SK-N-SH treated with all-trans-retinoic acid at 6 μM for 48 hours (cell line): Measurements from ENCODE around the gene HLCS.

Experiments used
- ATAC-seq: fragments of 200-7000 bp; cut with Tn5 transposase; 3 replicates; pipeline ENCODE4 v1.9.1; 2020; ENCODE audit warnings: mild to moderate bottlenecking, moderate library complexity
- ARNTL ChIP-seq: fragments of 450-650 bp; formaldehyde crosslinking; IDR thresholded peaks from 2 replicates; pipeline ENCODE4 v1.5.0; 2020; ENCODE audit warnings: low read depth, mild to moderate bottlenecking, moderate library complexity, borderline replicate concordance
- CSDC2 ChIP-seq: fragments of 250-450 bp; sonication (Bioruptor Pico); IDR thresholded peaks from 2 replicates; pipeline ENCODE4 v1.5.0; 2020; ENCODE audit warnings: mild to moderate bottlenecking, moderate library complexity
- ESRRG ChIP-seq: fragments of 250-450 bp; sonication (Bioruptor Pico); IDR thresholded peaks from 2 replicates; pipeline ENCODE4 v1.6.1; 2021; ENCODE audit warnings: mild to moderate bottlenecking
- ISL1 ChIP-seq: fragments of 250-450 bp; sonication (Bioruptor Pico); IDR thresholded peaks from 2 replicates; pipeline ENCODE4 v2.1.2; 2022; ENCODE audit warnings: mild to moderate bottlenecking, moderate library complexity
- OSR1 ChIP-seq: fragments of 250-450 bp; sonication (Bioruptor Pico); IDR thresholded peaks from 2 replicates; pipeline ENCODE4 v1.8.0; 2022; ENCODE audit warnings: moderate library complexity, mild to moderate bottlenecking, inconsistent platforms
- PPARA ChIP-seq: fragments of 250-450 bp; sonication (Bioruptor Pico); IDR thresholded peaks from 2 replicates; pipeline ENCODE4 v1.5.0; 2020; ENCODE audit warnings: mild to moderate bottlenecking, borderline replicate concordance
- RARB ChIP-seq: fragments of 250-450 bp; sonication (Bioruptor Pico); IDR thresholded peaks from 2 replicates; pipeline ENCODE4 v1.8.0; 2021; ENCODE audit warnings: mild to moderate bottlenecking, moderate library complexity
- SNAI2 ChIP-seq: fragments of 250-450 bp; sonication (Bioruptor Pico); IDR thresholded peaks from 2 replicates; pipeline ENCODE4 v1.5.0; 2020; ENCODE audit warnings: mild to moderate bottlenecking, moderate library complexity
- TCF4 ChIP-seq: fragments of 250-450 bp; sonication (Bioruptor Pico); IDR thresholded peaks from 2 replicates; pipeline ENCODE4 v1.8.0; 2021; ENCODE audit warnings: mild to moderate bottlenecking, moderate library complexity, borderline replicate concordance
- TOX ChIP-seq: fragments of 250-450 bp; sonication (Bioruptor Pico); IDR thresholded peaks from 2 replicates; pipeline ENCODE4 v1.8.0; 2021; ENCODE audit warnings: mild to moderate bottlenecking, moderate library complexity, borderline replicate concordance
- ZC3H10 ChIP-seq: fragments of 250-450 bp; sonication (Bioruptor Pico); IDR thresholded peaks from 2 replicates; pipeline ENCODE4 v1.5.1; 2021; ENCODE audit warnings: mild to moderate bottlenecking, moderate library complexity
- ZFP3 ChIP-seq: fragments of 250-450 bp; sonication (Bioruptor Pico); IDR thresholded peaks from 2 replicates; pipeline ENCODE4 v1.5.0; 2020; ENCODE audit warnings: mild to moderate bottlenecking, moderate library complexity
- ZFP30 ChIP-seq: fragments of 450-650 bp; formaldehyde crosslinking; IDR thresholded peaks from 2 replicates; pipeline ENCODE4 v1.5.0; 2022; ENCODE audit warnings: mild to moderate bottlenecking, moderate library complexity
- ZNF565 ChIP-seq: fragments of 450-650 bp; formaldehyde crosslinking; conservative IDR thresholded peaks from 2 replicates; pipeline ENCODE4 v1.5.0; 2020; ENCODE audit warnings: low read depth, mild to moderate bottlenecking, moderate library complexity
- ZNF8 ChIP-seq: fragments of 450-650 bp; formaldehyde crosslinking; IDR thresholded peaks from 2 replicates; pipeline ENCODE4 v1.5.0; 2020; ENCODE audit warnings: mild to moderate bottlenecking, moderate library complexity
- TF ChIP-seq, protein P1 (sequence below): fragments of 250-450 bp; sonication (Bioruptor Pico); IDR thresholded peaks from 2 replicates; pipeline ENCODE4 v1.5.0; 2020; ENCODE audit warnings: mild to moderate bottlenecking, moderate library complexity
- TF ChIP-seq, protein P2 (sequence below): fragments of 250-450 bp; sonication (Bioruptor Pico); IDR thresholded peaks from 2 replicates; pipeline ENCODE4 v1.5.1; 2020; ENCODE audit warnings: low read depth, mild to moderate bottlenecking, moderate library complexity
- TF ChIP-seq, protein P3 (sequence below): fragments of 250-450 bp; sonication (Bioruptor Pico); IDR thresholded peaks from 2 replicates; pipeline ENCODE4 v1.5.1; 2021; ENCODE audit warnings: mild to moderate bottlenecking, moderate library complexity
- TF ChIP-seq, protein P4 (sequence below): fragments of 250-450 bp; sonication (Bioruptor Pico); IDR thresholded peaks from 2 replicates; pipeline ENCODE4 v1.8.0; 2020; ENCODE audit warnings: mild to moderate bottlenecking, moderate library complexity, borderline replicate concordance

Gene HLCS

DNA sequence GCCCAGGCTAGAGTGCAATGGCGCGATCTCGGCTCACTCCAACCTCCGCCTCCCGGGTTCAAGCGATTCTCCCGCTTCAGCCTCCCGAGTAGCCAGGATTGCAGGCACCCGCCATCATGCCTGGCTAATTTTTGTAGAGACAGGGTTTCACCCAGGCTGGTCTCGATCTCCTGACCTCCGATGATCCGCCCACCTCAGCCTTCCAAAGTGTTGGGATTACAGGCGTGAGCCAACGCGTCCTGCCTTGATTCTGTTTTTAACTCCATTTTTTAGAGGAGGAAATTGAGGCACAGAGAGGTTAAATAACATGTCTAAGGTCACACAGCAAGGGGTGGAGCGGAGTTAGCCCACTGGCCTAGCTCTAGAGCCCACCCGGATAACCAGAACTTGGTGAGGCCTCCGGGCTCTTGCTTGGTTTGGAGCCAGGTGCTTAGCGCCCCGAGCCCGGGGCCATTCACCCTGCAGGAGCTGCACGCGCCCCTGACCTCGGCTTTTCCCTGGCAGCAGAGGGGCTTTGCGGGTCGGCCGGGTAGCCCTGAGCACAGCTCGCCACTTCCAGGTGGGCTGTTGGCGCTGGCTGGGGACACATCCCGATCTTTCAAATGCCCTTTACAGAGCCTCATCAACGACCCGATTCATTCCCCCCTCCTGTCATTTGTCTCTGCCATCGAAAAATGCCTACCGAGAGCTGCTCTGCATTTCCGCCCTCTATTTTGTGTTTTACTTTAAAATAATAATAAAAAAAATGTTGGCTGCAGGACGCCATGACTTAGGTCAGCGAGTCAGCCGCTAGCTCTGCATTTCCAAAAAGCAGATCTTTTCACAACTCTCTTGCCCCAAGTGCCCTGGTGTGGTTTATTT, 256.4 kb downstream of the HLCS start:
- TF ChIP-seq SNAI2 (CRISPR knock-in tag) (no peak), ZFP30 (no peak), TOX (CRISPR knock-in tag) (no peak)
- TF ChIP-seq, protein P1, sequence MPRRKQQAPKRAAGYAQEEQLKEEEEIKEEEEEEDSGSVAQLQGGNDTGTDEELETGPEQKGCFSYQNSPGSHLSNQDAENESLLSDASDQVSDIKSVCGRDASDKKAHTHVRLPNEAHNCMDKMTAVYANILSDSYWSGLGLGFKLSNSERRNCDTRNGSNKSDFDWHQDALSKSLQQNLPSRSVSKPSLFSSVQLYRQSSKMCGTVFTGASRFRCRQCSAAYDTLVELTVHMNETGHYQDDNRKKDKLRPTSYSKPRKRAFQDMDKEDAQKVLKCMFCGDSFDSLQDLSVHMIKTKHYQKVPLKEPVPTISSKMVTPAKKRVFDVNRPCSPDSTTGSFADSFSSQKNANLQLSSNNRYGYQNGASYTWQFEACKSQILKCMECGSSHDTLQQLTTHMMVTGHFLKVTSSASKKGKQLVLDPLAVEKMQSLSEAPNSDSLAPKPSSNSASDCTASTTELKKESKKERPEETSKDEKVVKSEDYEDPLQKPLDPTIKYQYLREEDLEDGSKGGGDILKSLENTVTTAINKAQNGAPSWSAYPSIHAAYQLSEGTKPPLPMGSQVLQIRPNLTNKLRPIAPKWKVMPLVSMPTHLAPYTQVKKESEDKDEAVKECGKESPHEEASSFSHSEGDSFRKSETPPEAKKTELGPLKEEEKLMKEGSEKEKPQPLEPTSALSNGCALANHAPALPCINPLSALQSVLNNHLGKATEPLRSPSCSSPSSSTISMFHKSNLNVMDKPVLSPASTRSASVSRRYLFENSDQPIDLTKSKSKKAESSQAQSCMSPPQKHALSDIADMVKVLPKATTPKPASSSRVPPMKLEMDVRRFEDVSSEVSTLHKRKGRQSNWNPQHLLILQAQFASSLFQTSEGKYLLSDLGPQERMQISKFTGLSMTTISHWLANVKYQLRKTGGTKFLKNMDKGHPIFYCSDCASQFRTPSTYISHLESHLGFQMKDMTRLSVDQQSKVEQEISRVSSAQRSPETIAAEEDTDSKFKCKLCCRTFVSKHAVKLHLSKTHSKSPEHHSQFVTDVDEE: no peak
- TF ChIP-seq, protein P2, sequence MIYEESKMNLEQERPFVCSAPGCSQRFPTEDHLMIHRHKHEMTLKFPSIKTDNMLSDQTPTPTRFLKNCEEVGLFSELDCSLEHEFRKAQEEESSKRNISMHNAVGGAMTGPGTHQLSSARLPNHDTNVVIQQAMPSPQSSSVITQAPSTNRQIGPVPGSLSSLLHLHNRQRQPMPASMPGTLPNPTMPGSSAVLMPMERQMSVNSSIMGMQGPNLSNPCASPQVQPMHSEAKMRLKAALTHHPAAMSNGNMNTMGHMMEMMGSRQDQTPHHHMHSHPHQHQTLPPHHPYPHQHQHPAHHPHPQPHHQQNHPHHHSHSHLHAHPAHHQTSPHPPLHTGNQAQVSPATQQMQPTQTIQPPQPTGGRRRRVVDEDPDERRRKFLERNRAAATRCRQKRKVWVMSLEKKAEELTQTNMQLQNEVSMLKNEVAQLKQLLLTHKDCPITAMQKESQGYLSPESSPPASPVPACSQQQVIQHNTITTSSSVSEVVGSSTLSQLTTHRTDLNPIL (CRISPR knock-in tag): no peak
- TF ChIP-seq, protein P3, sequence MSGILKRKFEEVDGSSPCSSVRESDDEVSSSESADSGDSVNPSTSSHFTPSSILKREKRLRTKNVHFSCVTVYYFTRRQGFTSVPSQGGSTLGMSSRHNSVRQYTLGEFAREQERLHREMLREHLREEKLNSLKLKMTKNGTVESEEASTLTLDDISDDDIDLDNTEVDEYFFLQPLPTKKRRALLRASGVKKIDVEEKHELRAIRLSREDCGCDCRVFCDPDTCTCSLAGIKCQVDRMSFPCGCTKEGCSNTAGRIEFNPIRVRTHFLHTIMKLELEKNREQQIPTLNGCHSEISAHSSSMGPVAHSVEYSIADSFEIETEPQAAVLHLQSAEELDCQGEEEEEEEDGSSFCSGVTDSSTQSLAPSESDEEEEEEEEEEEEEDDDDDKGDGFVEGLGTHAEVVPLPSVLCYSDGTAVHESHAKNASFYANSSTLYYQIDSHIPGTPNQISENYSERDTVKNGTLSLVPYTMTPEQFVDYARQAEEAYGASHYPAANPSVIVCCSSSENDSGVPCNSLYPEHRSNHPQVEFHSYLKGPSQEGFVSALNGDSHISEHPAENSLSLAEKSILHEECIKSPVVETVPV: no peak
- no peak for ATAC-seq

DNA sequence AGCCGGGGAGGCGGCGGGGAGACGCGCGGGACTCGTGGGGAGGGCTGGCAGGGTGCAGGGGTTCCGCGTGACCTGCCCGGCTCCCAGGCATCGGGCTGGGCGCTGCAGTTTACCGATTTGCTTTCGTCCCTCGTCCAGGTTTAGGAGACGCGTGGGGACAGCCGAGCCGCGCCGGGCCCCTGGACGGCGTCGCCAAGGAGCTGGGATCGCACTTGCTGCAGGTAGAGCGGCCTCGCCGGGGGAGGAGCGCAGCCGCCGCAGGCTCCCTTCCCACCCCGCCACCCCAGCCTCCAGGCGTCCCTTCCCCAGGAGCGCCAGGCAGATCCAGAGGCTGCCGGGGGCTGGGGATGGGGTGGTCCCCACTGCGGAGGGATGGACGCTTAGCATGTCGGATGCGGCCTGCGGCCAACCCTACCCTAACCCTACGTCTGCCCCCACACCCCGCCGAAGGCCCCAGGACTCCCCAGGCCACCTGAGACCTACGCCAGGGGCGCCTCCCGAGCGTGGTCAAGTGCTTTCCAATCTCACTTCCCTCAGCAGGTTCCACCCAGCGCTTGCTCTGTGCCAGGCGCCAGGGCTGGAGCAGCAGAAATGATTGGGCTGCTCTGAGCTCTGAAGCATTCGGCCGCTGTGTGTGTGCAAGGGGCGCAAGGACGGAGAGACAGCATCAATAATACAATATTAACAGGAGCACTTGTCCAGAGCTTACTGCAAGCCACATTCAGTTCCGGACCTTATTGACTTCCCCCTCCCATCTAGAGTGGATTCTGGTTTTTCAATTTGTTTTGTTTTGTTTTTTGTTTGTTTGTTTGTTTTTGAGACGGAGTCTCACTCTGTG, 257.2 kb downstream of the HLCS start:
- no peak for ATAC-seq
- TF ChIP-seq ZNF8 (CRISPR knock-in tag): no peak

DNA sequence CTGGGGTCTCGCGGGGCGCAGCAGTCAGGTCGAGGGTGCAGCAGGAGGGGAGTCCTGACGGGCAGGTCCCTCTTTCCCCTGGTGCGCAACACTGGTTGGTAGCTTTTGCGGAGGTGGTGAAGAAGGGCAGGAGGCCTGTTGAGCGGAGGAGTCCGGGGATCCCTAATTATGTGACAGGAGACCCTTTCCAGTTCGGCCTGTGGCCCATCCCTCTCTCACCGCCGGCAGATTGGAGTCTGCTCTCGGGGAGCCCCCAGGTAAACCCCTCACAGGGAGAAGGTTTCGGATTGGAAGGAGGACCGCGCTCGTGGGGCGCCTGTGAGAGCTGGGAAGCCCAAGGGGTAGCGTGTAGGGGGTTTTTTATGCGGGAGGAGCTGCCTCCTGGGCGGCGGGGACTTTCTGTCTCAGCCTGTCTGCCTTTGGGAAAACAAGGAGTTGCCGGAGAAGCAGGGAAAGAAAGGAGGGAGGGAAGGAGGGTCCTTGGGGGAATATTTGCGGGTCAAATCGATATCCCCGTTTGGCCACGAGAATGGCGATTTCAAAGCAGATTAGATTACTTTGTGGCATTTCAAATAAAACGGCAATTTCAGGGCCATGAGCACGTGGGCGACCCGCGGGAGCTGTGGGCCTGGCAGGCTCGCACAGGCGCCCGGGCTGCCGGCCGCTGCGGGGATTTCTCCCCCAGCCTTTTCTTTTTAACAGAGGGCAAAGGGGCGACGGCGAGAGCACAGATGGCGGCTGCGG, 258.0 kb downstream of the HLCS start:
- TF ChIP-seq, protein P1: no peak
- TF ChIP-seq ZFP3 (no peak), CSDC2 (CRISPR knock-in tag) (no peak), TCF4 (no peak), ESRRG (no peak), RARB (CRISPR knock-in tag) (no peak), OSR1 (CRISPR knock-in tag) (no peak), ZNF8 (CRISPR knock-in tag) (no peak), ZNF565 (CRISPR knock-in tag) (no peak), PPARA (CRISPR knock-in tag) (no peak), ZC3H10 (CRISPR knock-in tag) (no peak), SNAI2 (CRISPR knock-in tag) (no peak), ARNTL (no peak), ISL1 (CRISPR knock-in tag) (no peak)
- TF ChIP-seq, protein P2 (CRISPR knock-in tag): no peak
- TF ChIP-seq, protein P4, sequence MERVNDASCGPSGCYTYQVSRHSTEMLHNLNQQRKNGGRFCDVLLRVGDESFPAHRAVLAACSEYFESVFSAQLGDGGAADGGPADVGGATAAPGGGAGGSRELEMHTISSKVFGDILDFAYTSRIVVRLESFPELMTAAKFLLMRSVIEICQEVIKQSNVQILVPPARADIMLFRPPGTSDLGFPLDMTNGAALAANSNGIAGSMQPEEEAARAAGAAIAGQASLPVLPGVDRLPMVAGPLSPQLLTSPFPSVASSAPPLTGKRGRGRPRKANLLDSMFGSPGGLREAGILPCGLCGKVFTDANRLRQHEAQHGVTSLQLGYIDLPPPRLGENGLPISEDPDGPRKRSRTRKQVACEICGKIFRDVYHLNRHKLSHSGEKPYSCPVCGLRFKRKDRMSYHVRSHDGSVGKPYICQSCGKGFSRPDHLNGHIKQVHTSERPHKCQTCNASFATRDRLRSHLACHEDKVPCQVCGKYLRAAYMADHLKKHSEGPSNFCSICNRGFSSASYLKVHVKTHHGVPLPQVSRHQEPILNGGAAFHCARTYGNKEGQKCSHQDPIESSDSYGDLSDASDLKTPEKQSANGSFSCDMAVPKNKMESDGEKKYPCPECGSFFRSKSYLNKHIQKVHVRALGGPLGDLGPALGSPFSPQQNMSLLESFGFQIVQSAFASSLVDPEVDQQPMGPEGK (CRISPR knock-in tag): no peak
- TF ChIP-seq, protein P3: no peak
- no peak for ATAC-seq
